ENCODE measurements around the gene AKNA. TPM values are rescaled to one million over a fixed set of nuclear protein-coding genes. Genes with fewer than 3 reads are reported as not detected.

Gene AKNA, protein sequence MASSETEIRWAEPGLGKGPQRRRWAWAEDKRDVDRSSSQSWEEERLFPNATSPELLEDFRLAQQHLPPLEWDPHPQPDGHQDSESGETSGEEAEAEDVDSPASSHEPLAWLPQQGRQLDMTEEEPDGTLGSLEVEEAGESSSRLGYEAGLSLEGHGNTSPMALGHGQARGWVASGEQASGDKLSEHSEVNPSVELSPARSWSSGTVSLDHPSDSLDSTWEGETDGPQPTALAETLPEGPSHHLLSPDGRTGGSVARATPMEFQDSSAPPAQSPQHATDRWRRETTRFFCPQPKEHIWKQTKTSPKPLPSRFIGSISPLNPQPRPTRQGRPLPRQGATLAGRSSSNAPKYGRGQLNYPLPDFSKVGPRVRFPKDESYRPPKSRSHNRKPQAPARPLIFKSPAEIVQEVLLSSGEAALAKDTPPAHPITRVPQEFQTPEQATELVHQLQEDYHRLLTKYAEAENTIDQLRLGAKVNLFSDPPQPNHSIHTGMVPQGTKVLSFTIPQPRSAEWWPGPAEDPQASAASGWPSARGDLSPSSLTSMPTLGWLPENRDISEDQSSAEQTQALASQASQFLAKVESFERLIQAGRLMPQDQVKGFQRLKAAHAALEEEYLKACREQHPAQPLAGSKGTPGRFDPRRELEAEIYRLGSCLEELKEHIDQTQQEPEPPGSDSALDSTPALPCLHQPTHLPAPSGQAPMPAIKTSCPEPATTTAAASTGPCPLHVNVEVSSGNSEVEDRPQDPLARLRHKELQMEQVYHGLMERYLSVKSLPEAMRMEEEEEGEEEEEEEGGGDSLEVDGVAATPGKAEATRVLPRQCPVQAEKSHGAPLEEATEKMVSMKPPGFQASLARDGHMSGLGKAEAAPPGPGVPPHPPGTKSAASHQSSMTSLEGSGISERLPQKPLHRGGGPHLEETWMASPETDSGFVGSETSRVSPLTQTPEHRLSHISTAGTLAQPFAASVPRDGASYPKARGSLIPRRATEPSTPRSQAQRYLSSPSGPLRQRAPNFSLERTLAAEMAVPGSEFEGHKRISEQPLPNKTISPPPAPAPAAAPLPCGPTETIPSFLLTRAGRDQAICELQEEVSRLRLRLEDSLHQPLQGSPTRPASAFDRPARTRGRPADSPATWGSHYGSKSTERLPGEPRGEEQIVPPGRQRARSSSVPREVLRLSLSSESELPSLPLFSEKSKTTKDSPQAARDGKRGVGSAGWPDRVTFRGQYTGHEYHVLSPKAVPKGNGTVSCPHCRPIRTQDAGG (N-terminal part only)
- 2.3 and 4.1 TPM in 2 replicates for total RNA-seq

DNA sequence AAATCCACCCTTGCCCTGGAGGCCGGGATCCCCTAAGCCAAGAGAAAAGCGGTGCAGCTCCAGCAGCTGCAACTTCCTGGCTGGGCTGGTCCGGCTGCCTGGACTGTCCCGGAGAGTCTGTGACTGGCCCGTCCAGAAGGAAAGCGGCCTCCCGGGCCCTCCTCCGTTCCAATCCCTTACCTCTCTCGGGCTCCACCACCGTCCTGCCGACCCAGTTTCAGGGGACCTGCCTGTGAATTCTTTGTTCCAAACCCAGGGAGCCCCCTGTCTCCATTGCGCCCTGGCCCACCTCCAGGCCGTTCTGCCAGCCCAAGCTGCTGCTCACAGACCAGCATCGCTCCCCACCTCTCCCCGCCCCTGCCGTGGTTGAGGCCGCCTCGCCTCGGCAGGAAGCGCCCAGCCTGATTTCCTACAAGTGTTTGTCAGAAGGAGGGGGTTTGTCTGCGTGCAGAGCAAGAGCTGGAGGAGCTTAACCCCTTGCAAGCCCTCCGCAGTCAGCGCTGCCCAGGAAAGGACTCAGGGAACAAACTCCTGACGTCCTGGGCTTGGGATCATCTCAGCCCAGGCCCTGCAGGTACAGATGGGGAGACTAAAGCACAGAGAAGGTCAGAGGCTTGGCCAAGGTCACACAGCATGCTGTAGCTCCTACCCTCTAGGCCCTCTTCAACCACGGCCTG, at the start of gene AKNA:
Gene AKNA (minus strand): TSS at position 303 of the 677 bp plus-strand sequence. CDS start 6,649 bp downstream, outside the sequence.

DNA sequence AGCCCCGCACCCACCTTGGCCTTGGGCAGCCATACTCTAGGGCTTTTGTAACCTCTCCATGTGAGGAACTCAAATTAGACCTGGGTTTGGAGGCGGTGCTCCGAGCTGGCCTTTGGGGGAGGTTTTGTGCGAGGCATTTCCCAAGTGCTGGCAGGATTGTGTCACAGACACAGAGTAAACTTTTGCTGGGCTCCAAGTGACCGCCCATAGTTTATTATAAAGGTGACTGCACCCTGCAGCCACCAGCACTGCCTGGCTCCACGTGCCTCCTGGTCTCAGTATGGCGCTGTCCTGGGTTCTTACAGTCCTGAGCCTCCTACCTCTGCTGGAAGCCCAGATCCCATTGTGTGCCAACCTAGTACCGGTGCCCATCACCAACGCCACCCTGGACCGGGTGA, 58.2 kb downstream of the AKNA start, which contains the start of gene ORM2:
Gene ORM2 (plus strand): TSS at position 245 of the 398 bp plus-strand sequence. CDS start 36 bp downstream, at position 281.

DNA sequence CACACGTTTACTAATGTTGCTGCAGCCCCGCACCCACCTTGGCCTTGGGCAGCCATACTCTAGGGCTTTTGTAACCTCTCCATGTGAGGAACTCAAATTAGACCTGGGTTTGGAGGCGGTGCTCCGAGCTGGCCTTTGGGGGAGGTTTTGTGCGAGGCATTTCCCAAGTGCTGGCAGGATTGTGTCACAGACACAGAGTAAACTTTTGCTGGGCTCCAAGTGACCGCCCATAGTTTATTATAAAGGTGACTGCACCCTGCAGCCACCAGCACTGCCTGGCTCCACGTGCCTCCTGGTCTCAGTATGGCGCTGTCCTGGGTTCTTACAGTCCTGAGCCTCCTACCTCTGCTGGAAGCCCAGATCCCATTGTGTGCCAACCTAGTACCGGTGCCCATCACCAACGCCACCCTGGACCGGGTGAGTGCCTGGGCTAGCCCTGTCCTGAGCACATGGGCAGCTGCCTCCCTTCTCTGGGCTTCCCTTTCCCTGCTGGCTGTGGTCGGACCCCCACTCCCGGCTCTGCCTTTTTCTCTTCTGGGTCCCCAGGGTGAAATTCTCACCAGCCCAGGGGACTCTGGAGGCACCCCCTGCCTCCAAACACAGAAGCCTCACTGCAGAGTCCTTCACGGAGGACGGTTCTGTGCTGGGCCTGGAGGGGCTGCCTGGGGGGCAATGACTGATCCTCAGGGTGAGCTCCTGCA, 64.8 kb downstream of the AKNA start, which contains the start of gene ORM1:
Gene ORM1 (plus strand): TSS at position 268 of the 701 bp plus-strand sequence. CDS start 36 bp downstream, at position 304.

Other genes starting within 250 kb of the AKNA start
- 1.9 and 5.5 TPM in 2 replicates for gene COL27A1, start 232.4 kb downstream of the AKNA start, total RNA-seq
- gene ORM1, start 64.9 kb downstream of the AKNA start, total RNA-seq = not detected in 2 replicates
- not detected in 2 replicates for gene ORM2, start 58.1 kb downstream of the AKNA start, total RNA-seq
- gene WHRN, start 117.5 kb upstream of the AKNA start, total RNA-seq = 0.96 and 1.5 TPM in 2 replicates
- gene ATP6V1G1, start 199.8 kb upstream of the AKNA start, total RNA-seq = 254 and 281 TPM in 2 replicates
- gene TMEM268, start 223.3 kb upstream of the AKNA start, total RNA-seq = 3.8 and 4.1 TPM in 2 replicates

Data from tracheal epithelial cell (primary cell).